ENCODE data around the gene DNAH17.
A peak's percentile ranks its signal among the peaks of the same experiment; 100 is the strongest.

The DNAH17 gene

DNA sequence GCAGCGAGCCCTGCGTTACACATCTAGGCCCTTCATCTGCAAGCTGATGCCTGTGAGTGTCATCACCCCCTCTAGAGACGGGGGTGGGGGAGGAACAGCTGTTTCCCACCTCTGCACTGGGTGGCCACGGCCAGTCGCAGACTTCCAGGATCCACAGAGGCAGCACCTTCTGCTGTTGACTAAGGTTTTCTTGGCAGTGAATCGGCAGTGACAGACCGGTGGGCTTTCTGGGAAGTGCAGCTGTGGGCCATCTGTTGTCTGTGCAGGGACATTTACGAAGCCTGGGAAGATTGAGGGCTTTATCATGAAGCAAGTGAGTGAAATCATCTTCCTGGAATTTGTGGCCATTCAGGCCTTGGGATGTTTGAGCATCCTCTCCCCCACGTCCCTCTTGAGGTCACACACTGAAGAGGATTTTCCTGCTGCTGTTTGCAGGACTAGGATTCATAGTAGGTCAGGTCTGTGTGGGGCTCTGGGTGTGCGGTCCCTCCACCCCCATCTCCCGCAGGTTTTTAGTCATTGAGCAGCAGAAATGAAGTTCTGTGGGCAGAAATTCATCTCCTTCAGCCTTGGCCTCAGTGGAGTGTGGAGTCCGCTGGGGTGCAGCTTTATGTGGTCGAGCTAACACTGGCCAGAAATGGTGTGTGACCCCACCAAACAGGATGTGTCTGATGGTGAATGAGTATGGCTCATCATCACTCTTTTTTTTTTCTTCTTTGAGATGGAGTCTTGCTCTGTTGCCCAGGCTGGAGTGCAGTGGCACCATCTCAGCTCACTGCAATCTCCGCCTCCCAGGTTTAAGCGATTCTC, 186.8 kb downstream of the DNAH17 start:
- DNase-seq (ENCODE audit: low read depth), result no peak

DNA sequence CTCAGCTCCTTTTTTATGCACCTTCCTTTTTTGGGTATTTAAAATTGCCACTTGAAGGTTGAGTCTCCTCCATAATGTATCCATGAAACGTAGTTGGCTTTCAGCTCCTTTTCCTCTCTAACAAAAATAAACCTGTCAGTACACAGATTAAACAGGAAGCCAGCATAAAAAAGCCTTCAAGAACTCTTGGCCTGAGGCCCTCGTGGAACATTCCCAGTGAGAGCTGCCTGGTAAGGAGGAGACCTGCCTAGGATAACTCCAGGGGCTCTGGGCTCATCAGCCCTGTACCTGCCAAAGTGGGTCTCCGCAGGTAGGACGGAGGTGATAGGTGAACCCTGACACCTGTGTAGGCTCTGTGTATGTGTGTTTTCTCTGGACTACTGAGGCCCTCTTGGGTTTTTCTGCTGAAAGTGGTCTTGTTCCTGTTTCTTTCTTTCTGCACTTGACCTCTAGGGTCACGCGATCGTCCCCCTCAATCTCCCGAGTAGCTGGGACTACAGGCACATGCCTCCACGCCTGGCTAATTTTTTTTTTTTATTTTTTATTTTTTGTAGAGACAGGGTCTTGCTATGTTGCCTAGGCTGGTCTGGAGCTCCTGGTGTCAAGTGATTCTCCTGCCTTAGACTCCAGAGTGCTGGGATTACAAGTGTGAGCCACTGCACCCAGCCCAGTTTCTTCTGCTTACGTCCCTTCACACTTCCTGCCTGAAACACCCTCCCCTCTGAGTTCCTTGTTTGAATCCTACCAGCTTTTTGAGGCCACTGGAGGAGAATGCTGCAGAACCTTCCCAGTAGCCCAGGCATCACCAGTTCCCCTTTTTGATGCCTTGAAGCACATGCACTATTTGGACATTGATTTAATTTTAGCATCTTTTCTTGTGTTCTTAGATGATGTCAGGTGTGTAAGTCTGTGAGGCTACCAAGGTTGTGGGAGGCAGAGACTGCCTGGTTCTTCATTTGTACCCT, 188.9 kb downstream of the DNAH17 start:
- no peak for DNase-seq (ENCODE audit: low read depth)

DNA sequence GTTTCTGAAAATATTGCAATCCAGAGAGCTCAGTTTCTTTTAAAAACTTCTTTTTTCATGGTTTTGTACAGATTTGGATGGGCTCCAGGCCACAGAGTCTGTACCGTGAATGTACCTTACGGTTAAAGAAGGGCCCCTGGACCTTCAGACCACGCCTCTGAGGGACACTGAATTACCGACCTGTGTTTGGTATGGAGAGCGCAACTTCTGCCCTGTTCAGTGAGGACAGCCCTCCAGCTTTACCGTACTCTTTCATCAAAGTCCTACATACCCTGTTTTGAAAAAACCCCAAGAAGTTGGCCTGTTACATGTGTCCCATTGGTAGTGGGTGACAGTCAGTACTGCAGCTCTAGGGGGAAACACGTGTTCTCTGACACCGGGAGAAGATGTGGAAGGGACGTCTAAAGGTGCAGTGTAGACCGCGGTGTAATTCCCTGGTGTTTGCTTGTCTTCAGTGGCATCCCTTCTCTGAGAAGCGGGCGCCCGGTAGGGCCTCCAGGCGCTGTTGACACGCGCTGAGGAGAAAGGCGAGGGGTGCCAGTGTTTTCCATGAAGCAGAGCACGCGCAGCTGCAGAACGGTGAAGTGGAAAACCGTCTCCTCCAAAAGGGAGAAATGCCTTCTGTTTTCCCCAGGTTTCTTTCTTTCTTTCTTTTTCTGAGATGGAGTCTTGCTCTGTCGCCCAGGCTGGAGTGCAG, 192.6 kb downstream of the DNAH17 start:
- no peak for DNase-seq (ENCODE audit: low read depth)

DNA sequence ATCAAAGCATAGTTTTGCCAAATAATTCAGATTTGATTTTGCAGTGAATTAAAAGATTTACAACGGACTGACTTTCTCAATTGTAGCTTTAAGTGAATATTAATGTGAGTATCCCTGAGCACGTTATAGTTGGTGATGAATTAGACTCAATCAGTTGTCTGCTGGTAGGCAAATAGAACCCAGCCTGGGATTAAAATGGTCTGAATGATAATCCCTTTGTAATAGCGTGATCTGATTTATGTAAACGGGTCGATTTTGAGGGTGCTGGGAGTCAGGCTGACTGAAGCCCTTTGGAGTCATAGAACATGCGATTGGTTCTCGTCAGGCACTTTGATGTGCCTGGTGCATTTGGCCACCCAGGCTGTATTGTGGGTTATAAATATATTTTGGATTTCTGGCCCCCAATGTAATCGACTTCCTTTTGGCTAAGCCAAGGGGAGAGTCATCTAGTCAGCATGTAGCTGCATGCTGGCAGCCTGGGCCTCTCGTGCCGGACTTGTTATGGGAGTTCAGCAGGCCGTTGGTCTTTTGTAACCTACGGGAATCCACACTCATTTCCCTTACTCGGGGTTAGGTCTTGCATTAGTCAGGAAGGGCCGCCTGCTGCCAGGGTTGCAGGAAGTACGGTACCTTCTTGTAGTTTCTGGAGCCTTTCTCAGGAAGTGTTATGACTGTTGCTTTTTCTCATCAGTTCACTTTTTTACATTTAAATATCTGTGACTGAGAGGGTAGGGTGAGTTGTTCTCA, 193.3 kb downstream of the DNAH17 start:
- peak; percentile 67 for DNase-seq (ENCODE audit: low read depth)

DNA sequence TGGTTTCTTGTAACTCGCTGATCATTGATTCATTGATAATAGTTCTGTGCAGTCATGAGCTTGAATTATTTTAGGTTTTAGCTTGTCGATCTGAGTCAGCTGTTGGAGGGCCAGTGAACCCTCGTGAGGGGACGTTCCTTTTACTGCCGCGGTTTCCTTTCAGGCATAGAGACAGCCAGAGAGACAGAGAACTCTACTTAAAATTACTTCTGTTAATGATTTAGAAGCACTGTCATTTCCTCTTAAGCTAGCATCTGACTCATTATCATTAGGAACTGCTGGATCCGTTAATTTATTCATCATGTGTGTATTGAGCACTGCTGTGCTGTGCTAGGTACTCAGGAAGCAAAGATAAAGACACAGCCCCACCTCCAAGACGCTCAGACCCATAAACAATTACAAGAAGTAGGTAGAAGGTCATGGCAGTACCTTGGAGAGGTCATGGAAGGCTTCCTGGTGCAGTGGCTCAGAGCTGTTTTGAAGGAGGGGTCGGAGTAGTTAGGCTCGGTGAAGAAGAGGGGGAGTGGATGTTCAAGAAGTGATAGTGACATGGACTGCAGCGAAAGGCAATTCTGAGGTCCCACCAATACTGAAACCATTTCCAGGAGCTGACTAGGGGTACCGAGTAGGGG, 195.5 kb downstream of the DNAH17 start:
- DNase-seq (ENCODE audit: low read depth), result no peak

DNA sequence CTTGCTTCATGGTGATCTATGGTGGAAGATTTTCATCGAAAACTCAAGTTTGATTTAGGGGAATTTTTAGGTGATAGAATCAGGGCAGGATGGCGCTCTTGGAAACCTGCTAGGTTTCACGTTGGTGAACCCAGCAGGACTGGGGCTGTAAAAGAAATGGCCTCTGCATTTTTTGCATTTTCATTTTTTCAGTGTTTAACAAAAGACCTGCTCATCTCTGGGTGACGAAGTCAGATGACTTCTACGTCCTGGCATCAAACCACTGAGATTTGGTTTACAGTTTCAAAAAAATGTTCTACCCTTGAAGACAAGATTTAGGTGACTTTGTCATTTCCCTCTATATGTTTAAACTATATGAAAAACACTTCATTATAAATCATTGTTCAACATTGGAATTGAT, 196.8 kb downstream of the DNAH17 start:
- DNase-seq (ENCODE audit: low read depth), result no peak

DNA sequence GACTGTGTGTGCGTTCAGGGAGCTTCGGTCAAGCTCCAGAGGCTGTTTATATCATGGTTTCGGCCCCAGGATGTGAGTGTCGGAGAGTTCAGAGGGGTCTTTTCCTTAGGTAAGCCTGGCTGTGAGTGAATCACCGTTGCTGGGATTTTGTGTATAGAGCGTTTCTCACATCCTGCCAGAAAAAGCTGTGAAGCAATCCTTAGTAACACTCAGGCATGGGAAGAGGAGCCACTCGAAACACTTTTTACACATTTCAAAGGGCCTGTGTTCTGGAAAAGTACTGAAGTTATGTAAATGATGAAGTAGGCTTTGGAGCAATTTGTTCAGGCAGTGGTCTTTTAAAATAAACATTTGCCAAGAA, 198.1 kb downstream of the DNAH17 start:
- no peak for DNase-seq (ENCODE audit: low read depth)

DNA sequence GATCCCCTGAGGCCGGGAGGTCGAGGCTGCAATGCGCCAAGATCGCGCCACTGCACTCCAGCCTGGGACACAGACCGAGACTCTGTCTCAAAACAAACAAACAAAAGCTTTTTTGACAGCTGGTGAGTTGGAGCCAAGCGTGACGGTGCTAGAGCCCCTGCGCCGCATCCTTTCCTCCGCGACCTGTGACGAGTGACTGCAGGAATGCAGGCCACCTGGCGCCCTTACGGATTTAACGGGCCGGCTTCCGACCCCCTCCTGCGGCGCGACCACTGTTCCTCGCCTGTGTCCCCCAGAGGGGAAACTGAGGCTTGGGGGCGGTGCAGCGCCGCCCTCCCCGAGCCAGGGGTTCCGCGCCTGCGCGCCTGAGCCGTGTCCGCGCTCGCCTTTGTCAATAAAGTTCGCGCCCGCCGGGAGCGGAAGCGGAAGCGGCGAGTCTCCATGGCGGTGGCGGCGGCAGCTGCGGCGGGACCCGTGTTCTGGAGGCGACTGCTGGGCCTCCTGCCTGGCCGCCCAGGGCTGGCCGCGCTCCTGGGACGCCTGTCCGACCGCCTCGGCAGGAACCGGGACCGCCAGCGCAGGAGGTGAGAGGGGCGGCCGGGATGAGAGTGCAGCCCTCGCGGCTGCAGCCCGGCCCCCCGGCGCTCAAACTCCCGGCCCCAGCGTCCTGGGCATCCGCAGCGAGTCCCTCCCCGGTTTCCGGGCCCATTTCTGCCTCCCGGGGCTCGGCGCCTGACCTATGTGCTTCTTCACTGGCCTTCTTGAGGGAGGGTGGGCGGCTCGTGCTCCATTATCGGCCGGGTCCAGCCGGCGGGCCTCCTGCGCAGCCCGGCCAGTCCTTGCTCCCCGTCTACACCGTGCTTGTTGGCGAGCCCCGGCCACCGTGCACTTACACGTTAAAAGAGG, 198.7 kb downstream of the DNAH17 start, which contains the start of gene PGS1:
Gene PGS1, plus strand, starts transcription at position 425 of the 906 bp plus-strand sequence. Its CDS starts 17 bp downstream, at position 442.
- DNase-seq (ENCODE audit: low read depth), result peak; percentile 81

DNA sequence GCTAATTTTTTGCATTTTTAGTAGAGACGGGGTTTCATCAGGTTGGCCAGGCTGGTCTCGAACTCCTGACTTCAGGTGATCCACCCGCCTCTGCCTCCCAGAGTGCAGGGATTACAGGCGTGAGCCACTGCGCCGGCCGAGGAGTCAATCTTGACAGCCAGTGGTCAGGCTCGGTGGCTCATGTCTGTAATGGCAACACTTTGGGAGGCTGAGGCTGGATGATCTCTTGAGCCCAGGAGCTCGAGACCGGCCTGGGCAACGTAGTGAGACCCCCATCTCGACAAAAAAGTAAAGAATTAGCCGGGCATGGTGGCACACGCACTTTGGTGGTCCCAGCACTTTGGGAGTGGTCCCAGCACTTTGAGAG, 199.4 kb downstream of the DNAH17 start:
- no peak for DNase-seq (ENCODE audit: low read depth)

DNA sequence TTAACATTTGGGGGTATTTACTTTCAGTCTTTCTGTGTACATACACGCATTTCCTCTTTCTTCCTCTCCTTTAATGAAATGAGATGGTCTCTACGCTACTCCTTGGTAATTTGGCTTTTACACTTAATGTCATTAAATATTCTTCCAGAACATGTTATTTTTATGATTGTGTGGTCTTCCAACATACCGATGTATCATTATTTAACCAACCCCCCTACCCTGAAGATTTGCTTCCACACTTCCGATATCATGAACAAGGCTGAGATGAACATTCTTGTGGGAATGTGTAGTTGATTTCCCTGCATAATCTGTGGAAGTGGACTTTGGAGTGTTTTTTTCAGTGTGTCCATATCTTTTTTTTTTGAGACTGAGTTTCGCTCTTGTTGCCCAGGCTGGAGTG, 201.0 kb downstream of the DNAH17 start:
- no peak for DNase-seq (ENCODE audit: low read depth)

DNA sequence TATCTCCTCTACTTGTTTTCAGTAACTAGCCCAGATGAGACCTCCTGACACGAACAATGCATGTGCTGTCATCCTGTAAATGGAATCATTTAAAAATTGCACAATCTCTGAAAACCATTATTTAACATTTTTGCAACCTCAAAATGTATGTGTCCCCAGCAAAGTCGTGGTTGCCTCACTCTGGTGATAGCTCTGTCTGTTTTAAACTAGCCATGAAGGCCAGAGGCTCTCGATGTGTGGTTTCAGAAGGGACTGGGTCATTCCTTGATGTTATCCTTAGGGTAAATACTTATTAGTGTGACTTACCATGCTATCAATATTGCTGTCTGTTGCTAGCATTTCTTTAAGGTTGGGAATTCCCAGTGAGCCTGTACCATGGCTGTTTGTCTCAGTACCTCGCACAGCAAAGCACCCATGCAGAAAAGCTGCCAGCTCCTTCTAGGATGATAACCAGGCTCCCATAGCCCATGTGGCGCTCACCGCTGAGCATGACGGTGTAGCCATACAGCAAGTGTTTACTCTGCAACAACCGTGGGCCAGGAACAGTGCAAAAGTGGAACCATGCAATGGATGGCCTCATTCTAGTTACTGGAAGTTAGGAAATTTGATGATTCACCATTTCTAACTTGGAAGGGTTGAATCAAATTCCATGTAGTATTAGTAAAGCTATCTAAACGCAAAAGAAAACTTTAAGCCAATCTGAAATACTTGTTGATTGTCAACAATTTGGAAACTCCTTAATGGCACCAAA, 201.6 kb downstream of the DNAH17 start:
- DNase-seq (ENCODE audit: low read depth), result no peak

DNA sequence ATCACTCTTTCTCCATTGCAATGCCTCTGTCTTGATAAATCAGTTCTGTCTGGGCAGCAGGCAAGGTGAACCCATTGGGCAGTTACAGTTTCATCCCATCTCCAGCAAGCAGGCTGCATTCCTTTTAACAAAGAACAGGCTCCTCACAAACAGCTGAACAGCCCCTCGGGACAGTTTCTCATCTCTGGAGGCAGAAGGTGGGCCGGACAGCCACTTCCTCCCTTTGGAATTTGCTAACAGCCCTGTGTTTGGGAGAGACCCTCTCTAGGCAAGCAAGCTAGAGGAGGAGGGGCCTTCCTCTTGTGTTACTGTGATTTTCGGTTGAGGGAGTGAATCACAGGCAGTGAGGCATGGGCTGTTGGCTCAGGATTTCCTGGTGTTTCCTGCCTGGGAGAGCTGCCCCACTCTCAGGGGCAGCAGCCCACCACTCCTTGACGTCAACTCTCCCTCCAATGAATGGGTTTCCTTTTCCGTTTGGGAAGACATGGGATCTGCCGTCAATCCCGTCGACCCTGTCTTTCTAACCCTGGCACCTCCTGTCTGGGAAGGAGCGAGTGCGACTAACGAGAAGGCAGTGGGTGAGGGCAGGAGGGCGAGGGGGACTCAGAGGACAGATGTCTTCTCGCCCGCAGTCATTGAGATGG, 202.4 kb downstream of the DNAH17 start:
- DNase-seq (ENCODE audit: low read depth), result no peak

DNA sequence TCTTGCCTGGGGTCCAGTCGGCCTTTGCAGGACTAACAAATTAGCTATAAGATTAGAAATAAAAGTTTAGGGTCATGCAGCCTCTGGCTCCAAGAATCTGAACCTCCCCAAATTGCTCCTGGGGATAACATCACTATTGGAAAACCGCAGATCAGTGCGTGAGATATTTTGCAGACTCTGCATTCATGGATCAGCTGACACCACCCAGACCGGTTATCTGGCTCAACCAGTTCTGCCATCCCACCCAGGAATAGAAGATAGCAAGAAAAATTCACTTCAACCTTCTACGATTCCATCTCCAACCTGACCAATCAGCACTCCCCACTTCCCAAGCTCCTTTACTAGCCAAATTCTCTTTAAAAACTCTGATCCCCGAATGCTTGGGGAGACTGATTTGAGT, 203.0 kb downstream of the DNAH17 start:
- DNase-seq (ENCODE audit: low read depth), result no peak
